IPS DF 6.9 (cell line): Measurements from ENCODE around the gene CTDP1.

ENCODE experiments used
- DNase-seq: peaks from one replicate; pipeline ENCODE4 v3.0.0-alpha.2; 2013; ENCODE audit warnings: low read depth, low spot score
- H3K27ac ChIP-seq: one replicate; pipeline ENCODE4 v1.5.1; 2013; ENCODE audit warnings: low read length, control low read depth
- H3K27me3 ChIP-seq: 2 replicates; pipeline ENCODE4 v1.6.1; 2013; ENCODE audit warnings: mild to moderate bottlenecking, low read length; ENCODE audit not compliant: control insufficient read depth, insufficient read depth
- H3K36me3 ChIP-seq: 2 replicates; pipeline ENCODE4 v1.6.1; 2013; ENCODE audit warnings: low read length; ENCODE audit not compliant: control insufficient read depth, insufficient read depth
- H3K4me1 ChIP-seq: 2 replicates; pipeline ENCODE4 v1.6.1; 2013; ENCODE audit warnings: low read length; ENCODE audit not compliant: control insufficient read depth, insufficient read depth
- H3K4me3 ChIP-seq: 2 replicates; pipeline ENCODE4 v1.5.1; 2013; ENCODE audit warnings: mild to moderate bottlenecking, low read length
- H3K9me3 ChIP-seq: 2 replicates; pipeline ENCODE4 v1.6.1; 2013; ENCODE audit warnings: low read length, inconsistent platforms; ENCODE audit not compliant: control insufficient read depth, insufficient read depth
- WGBS: extraction: QIAGEN DNeasy Blood & Tissue Kit; methylation state at CpG from one replicate; pipeline ENCODE4 v1.1.7; 2013; ENCODE audit warnings: mixed read lengths, missing lambda C conversion rate; ENCODE audit not compliant: insufficient read length, insufficient coverage; 5-methylcytosine and 5-hydroxymethylcytosine counted together

Gene CTDP1

DNA sequence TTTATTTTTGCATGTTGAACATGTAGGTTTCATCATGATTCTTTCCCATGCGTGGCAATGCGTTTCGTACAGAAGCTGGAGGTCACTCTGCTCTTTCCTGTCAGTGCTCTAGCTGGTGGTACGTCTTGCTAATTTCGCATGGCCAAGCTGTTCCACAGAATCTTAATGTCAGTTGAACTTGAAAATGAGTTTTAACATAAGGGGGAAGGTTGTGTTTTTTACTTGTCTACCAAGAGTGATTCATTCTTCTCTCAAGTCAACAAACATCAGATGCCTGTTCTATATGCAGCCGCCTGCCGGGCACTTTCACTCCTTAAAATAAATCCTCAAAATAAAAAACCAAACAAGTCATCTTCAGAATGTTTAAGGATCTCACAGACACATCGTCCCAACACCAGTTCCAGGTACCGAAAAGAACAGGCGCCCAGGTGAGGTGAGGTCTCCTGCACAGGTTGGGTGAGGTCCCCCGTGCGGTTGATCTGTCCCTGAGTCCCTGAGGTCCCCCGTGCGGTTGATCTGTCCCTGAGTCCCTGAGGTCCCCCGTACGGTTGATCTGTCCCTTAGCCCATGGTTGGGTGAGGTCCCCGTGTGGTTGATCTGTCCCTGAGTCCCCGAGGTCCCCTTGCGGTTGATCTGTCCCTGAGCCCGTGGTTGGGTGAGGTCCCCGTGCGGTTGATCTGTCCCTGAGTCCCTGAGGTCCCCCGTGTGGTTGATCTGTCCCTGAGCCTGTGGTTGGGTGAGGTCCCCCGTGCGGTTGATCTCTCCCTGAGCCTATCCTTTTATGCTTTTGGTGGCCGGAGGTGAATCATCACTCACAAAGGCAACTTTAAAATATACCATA is 61.1 kb downstream of the CTDP1 start:
- no peaks in the 10 kb centered on the region for H3K27me3 ChIP-seq
- no peak for DNase-seq
- no peaks in the 10 kb centered on the region for H3K9me3 ChIP-seq
- H3K36me3 ChIP-seq = peaks cover 17% of the 10 kb centered on the region
- H3K27ac ChIP-seq = no peak overlapping the region
- no peak overlapping the region for H3K4me3 ChIP-seq
- no CpG with 5 or more reads among the region's 26 CpGs for WGBS
- no peaks in the 10 kb centered on the region for H3K4me1 ChIP-seq

DNA sequence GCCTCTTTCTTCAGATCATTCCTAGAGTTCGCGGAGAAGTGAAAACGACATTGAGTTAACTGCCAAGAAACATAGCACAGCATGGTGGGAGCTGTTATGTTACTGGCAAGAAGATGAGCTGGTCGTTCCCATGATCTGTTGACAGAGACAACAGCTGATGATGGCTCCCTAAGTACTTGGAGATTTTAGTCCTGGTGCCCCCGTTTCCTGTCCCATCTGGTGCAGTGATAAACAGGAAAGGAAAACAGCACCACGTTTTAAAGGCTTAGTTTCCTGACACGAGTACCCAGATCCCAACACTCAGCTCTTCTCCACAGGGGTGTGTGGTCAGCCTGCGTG is 61.7 kb downstream of the CTDP1 start:
- Histone ChIP-seq H3K36me3 (peaks cover 17% of the 10 kb centered on the region), H3K4me3 (no peak overlapping the region), H3K4me1 (no peaks in the 10 kb centered on the region), H3K27me3 (no peaks in the 10 kb centered on the region), H3K9me3 (no peaks in the 10 kb centered on the region), H3K27ac (no peak overlapping the region)
- no CpG with 5 or more reads among the region's 8 CpGs for WGBS
- no peak for DNase-seq

DNA sequence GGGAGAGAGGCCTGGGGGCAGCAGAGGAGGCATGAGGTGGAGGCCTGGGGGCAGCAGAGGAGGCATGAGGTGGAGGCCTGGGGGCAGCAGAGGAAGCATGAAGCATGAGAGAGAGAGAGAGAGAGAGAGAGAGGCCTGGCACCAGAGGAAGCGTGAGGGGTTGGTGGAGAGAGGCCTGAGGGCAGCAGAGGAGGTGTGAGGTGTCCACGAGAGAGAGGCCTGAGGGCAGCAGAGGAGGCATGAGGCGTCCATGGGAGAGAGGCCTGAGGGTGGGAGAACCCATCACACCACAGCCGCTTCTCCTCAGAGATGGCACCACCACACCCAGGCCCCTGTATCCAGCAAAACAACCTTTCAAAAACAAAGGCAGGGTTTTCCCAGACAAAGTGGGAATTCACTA is 62.5 kb downstream of the CTDP1 start:
- H3K9me3 ChIP-seq = no peaks in the 10 kb centered on the region
- H3K4me3 ChIP-seq = no peak overlapping the region
- no peaks in the 10 kb centered on the region for H3K4me1 ChIP-seq

DNA sequence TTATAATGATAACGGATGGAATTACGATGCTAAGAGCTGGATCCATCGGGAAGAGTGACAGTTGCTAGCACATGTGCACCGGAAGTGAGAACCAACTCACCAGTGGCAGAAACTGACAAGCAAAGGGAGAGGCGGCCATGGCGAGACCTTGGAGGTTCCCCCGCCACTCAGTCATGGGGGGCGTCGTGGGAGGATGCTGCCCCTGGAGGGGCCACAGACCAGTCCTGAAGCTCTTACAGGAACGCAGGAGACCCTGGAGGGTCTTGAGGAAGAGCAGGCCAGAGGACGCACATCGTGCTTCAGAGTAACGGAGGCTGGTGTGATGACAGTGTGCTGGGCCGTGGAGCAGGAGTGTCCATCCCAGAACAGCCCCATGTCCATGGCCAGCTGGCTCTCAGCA is 65.0 kb downstream of the CTDP1 start:
- H3K9me3 ChIP-seq = no peaks in the 10 kb centered on the region
- no peak for DNase-seq
- no peaks in the 10 kb centered on the region for H3K4me1 ChIP-seq
- peaks cover 3% of the 10 kb centered on the region; the same call in 1 of the 2 replicates for H3K36me3 ChIP-seq
- no peaks in the 10 kb centered on the region for H3K27me3 ChIP-seq
- H3K27ac ChIP-seq = no peak overlapping the region
- no CpG with 5 or more reads among the region's 14 CpGs for WGBS
- H3K4me3 ChIP-seq = no peak overlapping the region

More for the DNA sequence above, 62.5 kb downstream of the CTDP1 start:
- peaks cover 10% of the 10 kb centered on the region; the same call in 1 of the 2 replicates for H3K36me3 ChIP-seq
- no peaks in the 10 kb centered on the region for H3K27me3 ChIP-seq
- WGBS = no CpG with 5 or more reads among the region's 4 CpGs
- no peak overlapping the region for H3K27ac ChIP-seq
- no peak for DNase-seq

DNA sequence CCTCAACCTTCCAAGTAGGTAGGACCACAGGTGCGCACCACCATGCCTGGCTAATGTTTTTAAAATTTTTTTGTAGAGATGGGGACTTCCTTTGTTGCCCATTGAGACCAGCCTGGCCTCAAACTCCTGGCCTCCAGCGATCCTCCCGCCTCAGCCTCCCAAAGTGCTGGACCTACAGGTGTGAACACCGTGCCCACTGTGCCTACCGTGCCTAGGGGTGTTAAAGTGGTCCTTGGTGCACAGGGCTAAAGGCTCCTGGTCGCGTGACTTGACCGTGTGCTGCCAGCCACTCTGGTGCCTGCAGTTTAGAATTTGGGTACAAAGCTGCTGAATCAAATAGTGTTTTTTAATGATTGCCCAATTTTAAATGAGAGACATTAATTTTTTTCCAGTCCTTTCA is 67.1 kb downstream of the CTDP1 start:
- Histone ChIP-seq H3K4me3 (no peak overlapping the region), H3K4me1 (no peaks in the 10 kb centered on the region), H3K36me3 (no peaks in the 10 kb centered on the region), H3K9me3 (no peaks in the 10 kb centered on the region), H3K27ac (no peak overlapping the region), H3K27me3 (no peaks in the 10 kb centered on the region)
- no CpG with 5 or more reads among the region's 8 CpGs for whole genome bisulfite sequencing
- DNase-seq = no peak

DNA sequence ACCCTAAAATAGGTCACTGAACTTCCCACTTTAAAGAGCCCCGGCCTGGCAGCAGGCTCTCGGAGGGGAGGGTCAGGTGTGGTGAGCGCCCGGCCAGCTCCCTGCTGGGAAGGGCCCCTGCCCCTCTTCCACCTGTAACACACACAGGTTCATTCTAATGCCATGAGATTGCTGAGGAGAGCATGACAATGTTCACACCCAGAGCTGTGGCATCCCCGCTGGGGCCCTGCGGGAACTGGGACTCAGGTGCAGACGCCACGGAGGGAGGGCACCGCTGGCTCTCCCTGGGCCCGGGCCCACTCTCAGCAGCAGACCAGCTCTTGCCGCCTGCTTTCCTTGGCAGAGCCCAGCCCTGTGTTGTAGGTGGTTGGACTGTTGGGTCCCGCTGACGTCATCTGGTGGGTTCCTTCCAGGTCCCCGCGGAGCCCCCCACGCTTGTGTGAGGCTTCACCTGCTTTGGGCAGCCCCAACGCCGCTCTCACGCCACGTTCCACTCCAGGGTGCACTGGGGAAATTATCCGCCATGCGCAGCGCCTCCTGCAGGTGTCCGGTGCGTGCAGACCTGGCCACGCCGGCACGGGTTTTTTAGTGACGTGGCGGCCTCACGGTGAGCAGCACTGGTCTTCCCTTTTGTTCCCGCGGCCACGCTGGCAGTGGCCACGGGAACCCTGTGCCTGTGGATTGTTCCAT is 67.7 kb downstream of the CTDP1 start:
- H3K36me3 ChIP-seq = no peaks in the 10 kb centered on the region
- H3K27ac ChIP-seq = no peak overlapping the region
- no peak for DNase-seq
- H3K27me3 ChIP-seq = no peaks in the 10 kb centered on the region
- no peak overlapping the region for H3K4me3 ChIP-seq
- no CpG with 5 or more reads among the region's 35 CpGs for WGBS
- H3K4me1 ChIP-seq = no peaks in the 10 kb centered on the region
- no peaks in the 10 kb centered on the region for H3K9me3 ChIP-seq

DNA sequence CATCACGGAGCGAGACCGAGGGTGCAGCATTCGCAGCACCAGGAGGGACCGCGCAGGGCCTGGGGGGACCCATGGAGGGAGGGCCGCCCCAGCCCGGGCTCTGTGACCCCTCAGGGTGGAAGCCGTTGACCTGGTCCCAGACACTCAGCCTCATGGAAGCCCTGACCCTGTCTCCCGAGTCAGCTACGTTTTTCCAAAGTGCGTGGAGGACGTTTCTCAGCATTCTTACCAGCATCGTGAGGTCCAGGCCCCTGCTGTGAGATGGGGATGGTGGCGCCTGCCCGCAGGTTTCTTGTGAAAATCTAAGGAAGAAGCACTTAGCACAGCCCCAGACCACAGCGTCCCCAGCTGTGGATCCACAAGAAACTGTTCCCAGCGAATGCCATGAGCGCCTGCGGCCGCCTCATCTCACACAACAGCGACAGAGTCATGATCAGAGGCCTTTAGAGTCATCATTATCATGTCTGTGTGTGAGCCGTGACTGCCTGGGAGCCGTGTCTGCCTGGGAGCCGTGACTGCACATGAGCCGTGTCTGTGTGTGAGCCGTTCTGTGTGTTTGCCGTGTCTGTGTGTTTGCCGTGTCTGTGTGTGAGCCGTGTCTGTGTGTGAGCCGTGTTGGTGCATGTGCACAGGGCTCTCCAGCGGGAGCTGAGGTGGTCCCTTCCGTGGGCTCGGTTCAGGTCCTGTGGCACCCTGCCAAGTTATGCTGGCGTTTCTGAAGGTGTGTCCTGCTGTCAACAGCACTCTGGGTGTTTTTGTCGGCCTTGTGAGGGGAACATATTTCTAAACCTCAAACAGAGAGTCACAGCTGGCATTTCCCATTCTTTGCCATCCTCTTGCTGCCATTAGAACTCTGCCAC is 68.9 kb downstream of the CTDP1 start:
- WGBS = no CpG with 5 or more reads among the region's 36 CpGs
- DNase-seq = no peak
- Histone ChIP-seq H3K4me1 (no peaks in the 10 kb centered on the region), H3K4me3 (no peak overlapping the region), H3K27ac (no peak overlapping the region), H3K36me3 (peaks cover 5% of the 10 kb centered on the region; the same call in 1 of the 2 replicates), H3K9me3 (no peaks in the 10 kb centered on the region), H3K27me3 (no peaks in the 10 kb centered on the region)

DNA sequence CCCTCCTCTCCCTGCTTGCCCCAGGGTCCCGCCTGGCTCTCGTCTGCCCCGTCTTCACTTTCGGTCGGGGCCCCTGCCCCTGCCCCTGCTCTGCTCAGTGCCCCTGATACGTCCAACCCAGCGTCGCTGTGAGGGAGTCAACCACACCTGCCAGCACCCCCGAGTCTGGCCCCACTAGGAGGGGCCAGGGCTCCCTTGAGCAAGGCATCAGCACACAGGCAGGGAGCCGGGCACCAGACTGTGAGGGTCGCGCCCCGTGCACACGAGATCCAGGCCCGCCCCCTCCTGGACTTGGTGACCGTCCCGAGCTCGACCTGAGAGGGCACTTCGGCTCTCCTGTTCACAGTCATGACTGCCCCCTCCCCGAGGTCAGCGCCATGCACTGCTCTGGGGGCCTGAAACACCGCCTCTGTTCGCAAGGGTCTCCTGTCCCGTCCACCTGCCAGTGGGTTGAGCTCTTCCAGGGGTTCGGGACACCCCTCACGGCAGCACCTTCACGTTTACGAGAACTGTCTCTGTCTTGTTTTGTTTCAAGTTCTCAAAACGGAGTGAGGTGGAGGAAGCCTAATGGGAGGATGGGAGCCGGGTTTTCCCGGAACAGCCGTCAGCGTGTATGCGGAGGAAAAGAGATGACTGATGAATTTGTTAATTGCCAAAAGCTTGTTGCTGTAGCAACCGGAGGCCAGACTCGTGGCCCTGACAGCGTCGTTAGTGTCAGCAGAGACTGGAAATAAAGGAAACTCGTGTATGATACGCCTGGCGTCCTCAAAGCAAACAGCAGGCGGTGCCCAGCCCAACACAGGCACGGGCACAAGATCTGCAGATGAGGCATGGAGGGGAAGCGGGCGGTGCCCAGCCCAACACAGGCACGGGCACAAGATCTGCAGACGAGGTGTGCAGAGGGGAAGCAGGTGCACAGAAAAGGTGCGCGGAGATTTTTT is 69.9 kb downstream of the CTDP1 start:
- no CpG with 5 or more reads among the region's 49 CpGs for WGBS
- no peaks in the 10 kb centered on the region for H3K9me3 ChIP-seq
- no peak for DNase-seq
- H3K4me1 ChIP-seq = no peaks in the 10 kb centered on the region
- H3K27me3 ChIP-seq = no peaks in the 10 kb centered on the region
- H3K36me3 ChIP-seq = peaks cover 11% of the 10 kb centered on the region
- no peak overlapping the region for H3K27ac ChIP-seq
- H3K4me3 ChIP-seq = no peak overlapping the region

DNA sequence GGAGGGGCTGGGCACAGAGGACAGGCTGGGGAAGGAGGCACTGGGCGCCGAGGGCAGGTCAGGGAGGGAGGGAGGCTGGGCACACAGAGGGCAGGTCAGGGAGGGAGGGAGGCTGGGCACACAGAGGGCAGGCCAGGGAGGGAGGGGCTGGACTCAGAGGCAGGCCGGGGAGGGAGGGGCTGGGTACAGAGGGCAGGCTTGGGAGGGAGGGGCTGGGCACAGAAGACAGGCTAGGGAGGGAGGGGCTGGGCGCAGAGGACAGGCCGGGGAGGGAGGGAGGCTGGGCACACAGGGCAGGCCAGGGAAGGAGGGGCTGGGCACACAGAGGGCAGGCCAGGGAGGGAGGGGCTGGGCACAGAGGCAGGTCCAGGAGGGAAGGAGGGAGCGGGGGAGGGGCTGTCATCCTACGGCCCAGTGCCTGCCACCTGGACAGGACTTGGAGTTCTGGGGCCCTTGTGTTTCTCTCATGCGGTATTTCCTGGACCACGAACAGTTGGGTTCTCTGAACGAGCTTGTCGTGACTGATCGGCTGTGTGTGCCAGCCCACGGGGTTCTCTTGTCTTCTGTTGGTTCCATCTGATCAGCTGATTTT is 71.5 kb downstream of the CTDP1 start:
- Histone ChIP-seq H3K9me3 (no peaks in the 10 kb centered on the region), H3K27ac (no peak overlapping the region), H3K4me3 (no peak overlapping the region), H3K4me1 (no peaks in the 10 kb centered on the region), H3K27me3 (no peaks in the 10 kb centered on the region), H3K36me3 (peaks cover 17% of the 10 kb centered on the region)
- DNase-seq = no peak
- no CpG with 5 or more reads among the region's 13 CpGs for WGBS
